Endodermal cell (in vitro differentiated cells): ENCODE data around the gene SOX6. TPM values are rescaled to one million over a fixed set of nuclear protein-coding genes. Genes with fewer than 3 reads are reported as not detected.
"Not testable (repeated sequence)": the region's sequence is repeated elsewhere in the genome, so short reads cannot be mapped to it uniquely, and the experiment has no call there.

Experiments used
- DNase-seq: peaks from one replicate; pipeline ENCODE4 v3.0.0-alpha.2; 2017
- H3K27ac ChIP-seq: 2 replicates; pipeline ENCODE4 v1.5.1; 2013; ENCODE audit warnings: mild to moderate bottlenecking, low read depth, low read length, moderate library complexity
- H3K27me3 ChIP-seq: 2 replicates; pipeline ENCODE4 v1.6.1; 2013; ENCODE audit warnings: mild to moderate bottlenecking, low read length, moderate library complexity; ENCODE audit not compliant: insufficient read depth, control insufficient read depth, poor library complexity, severe bottlenecking
- H3K36me3 ChIP-seq: 2 replicates; pipeline ENCODE4 v1.7.0; 2013; ENCODE audit warnings: mild to moderate bottlenecking, low read length, moderate library complexity; ENCODE audit not compliant: control insufficient read depth, insufficient read depth
- H3K4me1 ChIP-seq: one replicate; pipeline ENCODE4 v1.7.0; 2013; ENCODE audit warnings: low read length; ENCODE audit not compliant: control insufficient read depth, insufficient read depth
- H3K4me3 ChIP-seq: 2 replicates; pipeline ENCODE4 v1.5.1; 2013; ENCODE audit warnings: mild to moderate bottlenecking, low read length, moderate library complexity
- H3K9ac ChIP-seq: 2 replicates; pipeline ENCODE4 v1.6.1; 2013; ENCODE audit warnings: mild to moderate bottlenecking, low read length, moderate library complexity; ENCODE audit not compliant: poor library complexity, severe bottlenecking; ENCODE audit errors: extremely low read depth
- H3K9me3 ChIP-seq: 2 replicates; pipeline ENCODE4 v1.6.1; 2013; ENCODE audit warnings: mild to moderate bottlenecking, low read length, moderate library complexity; ENCODE audit not compliant: control insufficient read depth
- H3K27ac Mint-ChIP-seq: 2 replicates; pipeline ENCODE4 v1.8.0; 2020; ENCODE audit warnings: mixed read lengths
- H3K27me3 Mint-ChIP-seq: 2 replicates; pipeline ENCODE4 v1.8.0; 2021; ENCODE audit warnings: mild to moderate bottlenecking, mixed read lengths; ENCODE audit not compliant: insufficient read depth
- H3K36me3 Mint-ChIP-seq: 2 replicates; pipeline ENCODE4 v1.8.0; 2020; ENCODE audit warnings: low read depth, mixed read lengths
- H3K4me1 Mint-ChIP-seq: 2 replicates; pipeline ENCODE4 v1.8.0; 2020; ENCODE audit warnings: mixed read lengths
- H3K4me3 Mint-ChIP-seq: 2 replicates; pipeline ENCODE4 v1.8.0; 2020; ENCODE audit warnings: mild to moderate bottlenecking, moderate library complexity, mixed read lengths
- H3K9me3 Mint-ChIP-seq: 2 replicates; pipeline ENCODE4 v1.8.0; 2020; ENCODE audit warnings: mild to moderate bottlenecking, mixed read lengths
- WGBS, 2 experiments: methylation state at CpG; one replicate each; pipeline versions ENCODE4 v1.1.5 to v1.1.7; 2013; ENCODE audit warnings: missing lambda C conversion rate in 2 of 2, mixed read lengths in 1 of 2; ENCODE audit not compliant: insufficient coverage in 1 of 2, insufficient read length in 1 of 2; 5-methylcytosine and 5-hydroxymethylcytosine counted together
- total RNA-seq, 2 donors: library from RNA; stranded (reverse); fragmentation: NEBNext Ultra II Directional in 1 of 2; extraction: Animal tissue kit (Norgen Biotek cat#: 25700) in 1 of 2; gene quantifications; 2 replicates in 1 of 2; 3 replicates in 1 of 2; pipeline ENCODE4 v1.2.1, GENCODE V29; 2021
- TF ChIP-seq, protein P1 (sequence below): fragments of 200-600 bp; sonication (generic); conservative IDR thresholded peaks from 2 replicates; pipeline ENCODE4 v1.5.0; 2021; ENCODE audit warnings: antibody characterized with exemption, mild to moderate bottlenecking

The SOX6 gene
- total RNA-seq, 2 donors from 2014 or later = 0.13 to 0.20 TPM

DNA sequence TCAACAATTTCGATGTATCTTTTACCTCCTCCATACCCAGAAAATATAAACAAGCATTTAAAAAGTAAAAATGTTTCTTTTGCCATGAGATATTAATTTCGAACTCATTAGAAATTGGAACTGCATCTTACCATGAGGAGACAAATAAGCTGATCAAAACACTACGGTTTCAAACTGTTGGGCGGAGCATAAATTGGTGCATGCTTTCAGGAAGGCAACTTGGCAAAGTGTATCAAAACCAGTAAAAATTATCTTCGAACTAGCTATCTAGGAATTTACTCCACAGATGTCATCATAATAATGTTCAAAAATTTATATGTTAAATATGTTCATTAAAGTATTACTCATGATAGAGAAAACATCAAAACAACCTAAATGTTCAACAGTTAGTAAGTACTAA is 21.4 kb upstream of the SOX6 start:
- no peaks in the 10 kb centered on the region for H3K36me3 Mint-ChIP-seq
- no peak overlapping the region for H3K4me3 Mint-ChIP-seq
- H3K27me3 Mint-ChIP-seq = peaks cover 9% of the 10 kb centered on the region
- no peaks in the 10 kb centered on the region for H3K4me1 Mint-ChIP-seq
- peaks cover 4% of the 10 kb centered on the region for H3K27me3 ChIP-seq
- 91 to 93% methylated on average over 3 to 4 of the region's 5 CpGs for WGBS, 2 experiments
- H3K36me3 ChIP-seq = no peaks in the 10 kb centered on the region
- no peak for DNase-seq
- H3K27ac ChIP-seq = no peak overlapping the region
- no peaks in the 10 kb centered on the region for H3K9me3 Mint-ChIP-seq
- H3K9me3 ChIP-seq = no peaks in the 10 kb centered on the region
- H3K4me3 ChIP-seq = no peak overlapping the region
- no peaks in the 10 kb centered on the region for H3K4me1 ChIP-seq
- no peak overlapping the region for H3K27ac Mint-ChIP-seq
- H3K9ac ChIP-seq = no peak overlapping the region
- TF ChIP-seq, protein P1, sequence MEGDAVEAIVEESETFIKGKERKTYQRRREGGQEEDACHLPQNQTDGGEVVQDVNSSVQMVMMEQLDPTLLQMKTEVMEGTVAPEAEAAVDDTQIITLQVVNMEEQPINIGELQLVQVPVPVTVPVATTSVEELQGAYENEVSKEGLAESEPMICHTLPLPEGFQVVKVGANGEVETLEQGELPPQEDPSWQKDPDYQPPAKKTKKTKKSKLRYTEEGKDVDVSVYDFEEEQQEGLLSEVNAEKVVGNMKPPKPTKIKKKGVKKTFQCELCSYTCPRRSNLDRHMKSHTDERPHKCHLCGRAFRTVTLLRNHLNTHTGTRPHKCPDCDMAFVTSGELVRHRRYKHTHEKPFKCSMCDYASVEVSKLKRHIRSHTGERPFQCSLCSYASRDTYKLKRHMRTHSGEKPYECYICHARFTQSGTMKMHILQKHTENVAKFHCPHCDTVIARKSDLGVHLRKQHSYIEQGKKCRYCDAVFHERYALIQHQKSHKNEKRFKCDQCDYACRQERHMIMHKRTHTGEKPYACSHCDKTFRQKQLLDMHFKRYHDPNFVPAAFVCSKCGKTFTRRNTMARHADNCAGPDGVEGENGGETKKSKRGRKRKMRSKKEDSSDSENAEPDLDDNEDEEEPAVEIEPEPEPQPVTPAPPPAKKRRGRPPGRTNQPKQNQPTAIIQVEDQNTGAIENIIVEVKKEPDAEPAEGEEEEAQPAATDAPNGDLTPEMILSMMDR = no peak

DNA sequence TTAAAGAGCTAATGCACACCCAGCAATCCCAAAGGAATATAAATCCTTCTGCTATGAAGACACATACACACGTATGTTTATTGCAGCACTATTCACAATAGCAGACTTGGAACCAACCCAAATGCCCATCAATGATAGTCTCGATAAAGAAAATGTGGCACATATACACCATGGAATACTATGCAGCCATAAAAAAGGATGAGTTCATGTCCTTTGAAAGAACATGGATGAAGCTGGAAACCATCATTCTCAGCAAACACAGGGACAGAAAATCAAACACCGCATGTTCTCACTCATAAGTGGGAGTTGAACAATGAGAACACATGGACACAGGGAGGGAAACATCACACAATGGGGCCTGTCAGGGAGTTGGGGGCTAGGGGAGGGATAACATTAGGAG is 19.3 kb upstream of the SOX6 start:
- H3K27ac Mint-ChIP-seq, H3K27me3 ChIP-seq, H3K27me3 Mint-ChIP-seq, H3K4me1 Mint-ChIP-seq, H3K4me3 Mint-ChIP-seq, H3K27ac ChIP-seq, H3K36me3 Mint-ChIP-seq, H3K4me1 ChIP-seq, H3K36me3 ChIP-seq, H3K9ac ChIP-seq, DNase-seq, H3K9me3 ChIP-seq, H3K9me3 Mint-ChIP-seq, H3K4me3 ChIP-seq: not testable (repeated sequence)
- WGBS, 2 experiments = 71 to 88% methylated on average over 2 to 3 of the region's 3 CpGs

DNA sequence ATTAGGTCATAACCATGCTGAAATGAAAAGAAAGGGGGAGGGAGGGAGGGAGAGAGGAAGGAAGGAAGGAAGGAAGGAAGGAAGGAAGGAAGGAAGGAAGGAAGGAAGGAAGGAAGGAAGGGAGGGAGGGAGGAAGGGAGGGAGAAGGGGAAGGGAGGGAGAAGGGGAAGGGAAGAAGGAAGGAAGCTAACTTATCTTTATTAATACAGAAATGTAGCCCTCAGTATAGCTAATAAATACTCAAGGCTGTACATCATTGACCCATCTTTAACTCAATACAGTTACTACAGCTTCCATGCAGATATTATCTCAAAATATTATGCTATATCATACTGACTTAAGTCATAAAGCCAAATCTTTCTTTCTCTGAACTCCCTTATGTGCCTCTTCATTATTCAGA is 17.4 kb upstream of the SOX6 start:
- H3K4me1 ChIP-seq = no peaks in the 10 kb centered on the region
- H3K9ac ChIP-seq = no peak overlapping the region
- no peaks in the 10 kb centered on the region for H3K36me3 ChIP-seq
- H3K4me3 ChIP-seq = no peak overlapping the region
- TF ChIP-seq, protein P1 = no peak
- no peak for DNase-seq
- H3K27me3 ChIP-seq = peaks cover 4% of the 10 kb centered on the region
- no peak overlapping the region for H3K27ac ChIP-seq
- no peaks in the 10 kb centered on the region for H3K36me3 Mint-ChIP-seq
- H3K9me3 Mint-ChIP-seq = no peaks in the 10 kb centered on the region
- no peaks in the 10 kb centered on the region for H3K4me1 Mint-ChIP-seq
- H3K4me3 Mint-ChIP-seq = no peak overlapping the region
- no peak overlapping the region for H3K27ac Mint-ChIP-seq
- no peaks in the 10 kb centered on the region for H3K9me3 ChIP-seq
- peaks cover 9% of the 10 kb centered on the region for H3K27me3 Mint-ChIP-seq

DNA sequence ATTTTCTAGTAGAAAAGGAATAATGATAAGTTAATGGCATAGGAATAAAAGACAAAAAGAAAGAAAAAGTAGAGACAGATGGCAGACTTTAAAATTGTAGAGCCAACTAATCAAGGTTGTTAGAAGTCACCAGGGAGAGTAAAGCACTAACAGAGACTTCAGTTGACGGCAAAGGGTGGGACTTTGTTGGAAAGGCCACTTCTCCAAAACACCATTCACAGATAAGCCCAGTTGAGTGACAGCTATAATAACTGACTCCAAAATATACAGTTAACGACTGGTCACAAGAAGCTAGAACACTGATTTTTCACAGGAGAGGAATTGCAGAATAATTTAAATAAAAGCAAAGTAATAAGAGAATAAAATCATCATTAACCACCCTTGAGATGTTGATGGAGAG is 16.0 kb upstream of the SOX6 start:
- H3K27ac ChIP-seq = no peak overlapping the region
- TF ChIP-seq, protein P1 = no peak
- no peaks in the 10 kb centered on the region for H3K36me3 Mint-ChIP-seq
- no peaks in the 10 kb centered on the region for H3K36me3 ChIP-seq
- no peaks in the 10 kb centered on the region for H3K9me3 Mint-ChIP-seq
- H3K4me3 Mint-ChIP-seq = no peak overlapping the region
- H3K9ac ChIP-seq = no peak overlapping the region
- no peak overlapping the region for H3K27ac Mint-ChIP-seq
- no peaks in the 10 kb centered on the region for H3K4me1 Mint-ChIP-seq
- H3K27me3 Mint-ChIP-seq = peaks cover 9% of the 10 kb centered on the region
- WGBS, 2 experiments = 69% methylated on average over 2 of the region's 2 CpGs; no CpG with 5 or more reads in 1 of the 2 experiments
- no peak overlapping the region for H3K4me3 ChIP-seq
- DNase-seq = no peak
- H3K4me1 ChIP-seq = no peaks in the 10 kb centered on the region
- H3K9me3 ChIP-seq = no peaks in the 10 kb centered on the region
- peaks cover 4% of the 10 kb centered on the region for H3K27me3 ChIP-seq
